Right cardiac atrium (tissue), 5 donors: ENCODE data around the gene ABHD8. TPM values are rescaled to one million over a fixed set of nuclear protein-coding genes. Genes with fewer than 3 reads are reported as not detected.

ENCODE experiments used
- ATAC-seq, 2 donors: fragments of 200-7000 bp; cut with Tn5 transposase; one replicate each; pipeline versions ENCODE4 v1.8.0 to v1.9.1; 2020; ENCODE audit warnings: moderate library complexity in 2 of 2, mild to moderate bottlenecking in 1 of 2
- DNase-seq, 3 donors: peaks; one replicate each; pipeline ENCODE4 v3.0.0-alpha.2; 2020
- H3K27ac ChIP-seq: one replicate; pipeline ENCODE4 v1.5.1; 2013; ENCODE audit warnings: mild to moderate bottlenecking, low read length, control low read depth, moderate library complexity
- H3K27me3 ChIP-seq: one replicate; pipeline ENCODE4 v1.6.1; 2013; ENCODE audit not compliant: control insufficient read depth, insufficient read depth
- H3K4me1 ChIP-seq: one replicate; pipeline ENCODE4 v1.6.1; 2013; ENCODE audit warnings: low read length; ENCODE audit not compliant: control insufficient read depth, insufficient read depth
- H3K4me3 ChIP-seq: one replicate; pipeline ENCODE4 v1.5.1; 2013; ENCODE audit warnings: low read length, control low read depth
- H3K9me3 ChIP-seq: one replicate; pipeline ENCODE4 v1.6.1; 2013; ENCODE audit warnings: low read length; ENCODE audit not compliant: control insufficient read depth
- WGBS: extraction: QIAGEN DNeasy Blood & Tissue Kit; methylation state at CpG from one replicate; pipeline ENCODE4 v1.1.7; 2013; 5-methylcytosine and 5-hydroxymethylcytosine counted together
- intact Hi-C, 4 donors: fragments of 100-400 bp; cut with DNase I; formaldehyde crosslinking; loops; one replicate each; pipeline versions ENCODE4 v1.11.0 to v1.14.0; 2022 to 2023
- polyA plus RNA-seq: library from polyadenylated mRNA; stranded (reverse); fragments of 200-250 nt; gene quantifications from one replicate; pipeline ENCODE4 v1.2.3, GENCODE V29; 2013
- total RNA-seq, 4 donors: library from RNA; stranded (reverse); fragmentation: NEBNext Ultra II Directional; extraction: Animal tissue kit (Norgen Biotek cat#: 25700); gene quantifications; one replicate each; pipeline ENCODE4 v1.2.1, GENCODE V29; 2021
- donor health status: healthy with polysubstance abuse.
- donor health status: DM: no; HTN: yes; CAD: no.
- donor health status: DM: no; HTN: no; CAD: no.
- donor health status: DM: no; HTN: yes; CAD: no; lungs with severe emphysema.
- donor health status: DM: yes; HTN: yes; CAD: no.

Gene ABHD8
- total and polyA plus RNA-seq, 5 donors = 12.7 to 17.0 (median 14.7) TPM

- no peaks in the 10 kb centered on the region for H3K4me1 ChIP-seq
- ATAC-seq (peak in 1 of 2 donors; percentile 10), DNase-seq (peak in 2 of 3 donors; percentile 42 to 70)
- 70% methylated on average over 21 of the region's 21 CpGs for WGBS
- no peaks in the 10 kb centered on the region for H3K9me3 ChIP-seq
- H3K27me3 ChIP-seq = no peaks in the 10 kb centered on the region
- H3K27ac ChIP-seq = no peak overlapping the region
- intact Hi-C loops = no loop called here
- no peak overlapping the region for H3K4me3 ChIP-seq
Measured at GRCh38 chr19:17340302-17340870, 37.2 kb upstream of the ABHD8 start.

GRCh38 chr19:17339088-17339741, 36.0 kb upstream of the ABHD8 start:
- H3K4me3 ChIP-seq = no peak overlapping the region
- WGBS = 91% methylated on average over 34 of the region's 34 CpGs
- ATAC-seq (no peak), DNase-seq (peak; percentile 31 to 67 (median 65))
- no peaks in the 10 kb centered on the region for H3K9me3 ChIP-seq
- no peak overlapping the region for H3K27ac ChIP-seq
- no peaks in the 10 kb centered on the region for H3K27me3 ChIP-seq
- no peaks in the 10 kb centered on the region for H3K4me1 ChIP-seq
- intact Hi-C loops = no loop called here

GRCh38 chr19:17338433-17339078, 35.3 kb upstream of the ABHD8 start:
- ATAC-seq = no peak
- H3K4me1 ChIP-seq = peaks cover 3% of the 10 kb centered on the region
- 92% methylated on average over 30 of the region's 30 CpGs for WGBS

GRCh38 chr19:17337675-17338432, 34.6 kb upstream of the ABHD8 start:
- DNase-seq = peak in 2 of 3 donors; percentile 34 to 69
- Histone ChIP-seq H3K27me3 (no peaks in the 10 kb centered on the region), H3K9me3 (no peaks in the 10 kb centered on the region), H3K27ac (no peak overlapping the region), H3K4me3 (peak overlapping the region; percentile 61), H3K4me1 (peaks cover 3% of the 10 kb centered on the region)
- WGBS = 8% methylated on average over 50 of the region's 50 CpGs
- ATAC-seq = no peak
- intact Hi-C loops = no loop called here

More at GRCh38 chr19:17338433-17339078, 35.3 kb upstream of the ABHD8 start:
- peak; percentile 43 to 75 (median 66) for DNase-seq
- no peaks in the 10 kb centered on the region for H3K27me3 ChIP-seq
- intact Hi-C loops = no loop called here
- H3K27ac ChIP-seq = no peak overlapping the region
- no peaks in the 10 kb centered on the region for H3K9me3 ChIP-seq
- no peak overlapping the region for H3K4me3 ChIP-seq

DNA sequence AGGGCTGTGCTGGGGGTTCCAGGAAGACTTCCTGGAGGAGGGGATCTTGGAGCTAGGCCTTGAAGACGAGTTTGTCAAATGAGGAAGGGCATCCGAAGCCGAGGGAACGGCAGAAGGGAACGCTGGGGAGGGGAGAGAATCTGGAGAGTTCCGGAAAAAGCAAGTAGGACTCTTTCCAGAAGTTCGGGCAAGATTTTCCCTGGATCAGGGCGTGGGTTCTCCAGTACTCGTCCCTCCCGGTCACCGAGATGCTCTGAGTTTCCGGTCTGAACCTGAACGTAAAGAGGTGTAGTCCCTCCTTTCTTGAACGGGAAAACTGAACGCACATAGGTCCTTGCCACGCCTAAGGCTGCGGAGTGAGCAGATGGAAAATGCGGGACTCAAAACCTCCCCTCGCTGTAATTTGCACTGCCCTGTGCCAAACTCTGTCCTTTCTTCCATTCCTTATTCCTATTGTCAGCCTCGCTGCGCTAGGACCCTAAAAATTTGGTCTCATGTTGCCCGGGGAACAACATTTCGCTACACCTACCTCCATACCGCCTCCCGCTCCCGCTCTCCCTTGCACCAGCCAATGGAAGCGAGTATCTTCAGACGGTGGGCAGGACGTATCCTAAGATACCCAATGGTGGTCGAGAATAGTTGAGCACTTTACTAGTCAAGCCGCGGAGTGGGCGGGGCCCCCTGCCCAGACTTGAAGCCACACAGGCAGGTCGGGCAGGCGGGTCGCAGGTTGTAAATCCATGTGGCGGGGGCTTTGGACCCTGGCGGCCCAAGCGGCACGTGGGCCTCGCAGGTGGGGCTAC, 33.8 kb upstream of the ABHD8 start, which contains the start of gene GTPBP3:
Gene GTPBP3, plus strand, starts transcription at position 682 of the 803 bp plus-strand sequence. Its CDS starts 59 bp downstream, at position 741.
- no peaks in the 10 kb centered on the region for H3K27me3 ChIP-seq
- peak within 1 kb of the TSS; percentile 99 for H3K27ac ChIP-seq
- H3K4me1 ChIP-seq = peaks cover 3% of the 10 kb centered on the region
- peak within 1 kb of the TSS; percentile 92 for H3K4me3 ChIP-seq
- ATAC-seq (peak; percentile 94), DNase-seq (peak; percentile 98 to 99 (median 98))
- no peaks in the 10 kb centered on the region for H3K9me3 ChIP-seq
- intact Hi-C loops = no loop called here
- under 1% methylated on average over 41 of the region's 41 CpGs for WGBS

DNA sequence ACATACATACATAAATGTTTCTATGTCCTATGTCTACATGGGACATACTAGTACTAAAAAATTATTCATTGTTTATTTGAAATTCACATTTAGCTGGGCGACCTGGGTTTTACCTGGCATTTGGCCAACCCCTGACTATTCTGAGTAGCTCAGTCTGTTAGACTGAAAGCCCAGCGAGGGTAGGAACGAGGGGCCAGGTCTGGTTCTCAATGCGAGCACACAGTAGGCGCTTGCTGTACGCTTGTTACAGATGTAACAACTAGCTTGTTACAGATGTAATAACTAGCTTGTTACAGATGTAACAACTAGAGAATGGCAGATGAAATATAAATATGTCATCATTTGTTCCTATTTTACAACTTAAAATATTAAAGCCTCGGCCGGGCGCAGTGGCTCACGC, 32.4 kb upstream of the ABHD8 start:
- Histone ChIP-seq H3K27ac (no peak overlapping the region), H3K4me3 (no peak overlapping the region), H3K27me3 (no peaks in the 10 kb centered on the region), H3K4me1 (peaks cover 3% of the 10 kb centered on the region), H3K9me3 (no peaks in the 10 kb centered on the region)
- WGBS = 71% methylated on average over 10 of the region's 10 CpGs
- intact Hi-C loops = no loop called here
- DNase-seq (peak in 1 of 3 donors; percentile 10), ATAC-seq (no peak)

DNA sequence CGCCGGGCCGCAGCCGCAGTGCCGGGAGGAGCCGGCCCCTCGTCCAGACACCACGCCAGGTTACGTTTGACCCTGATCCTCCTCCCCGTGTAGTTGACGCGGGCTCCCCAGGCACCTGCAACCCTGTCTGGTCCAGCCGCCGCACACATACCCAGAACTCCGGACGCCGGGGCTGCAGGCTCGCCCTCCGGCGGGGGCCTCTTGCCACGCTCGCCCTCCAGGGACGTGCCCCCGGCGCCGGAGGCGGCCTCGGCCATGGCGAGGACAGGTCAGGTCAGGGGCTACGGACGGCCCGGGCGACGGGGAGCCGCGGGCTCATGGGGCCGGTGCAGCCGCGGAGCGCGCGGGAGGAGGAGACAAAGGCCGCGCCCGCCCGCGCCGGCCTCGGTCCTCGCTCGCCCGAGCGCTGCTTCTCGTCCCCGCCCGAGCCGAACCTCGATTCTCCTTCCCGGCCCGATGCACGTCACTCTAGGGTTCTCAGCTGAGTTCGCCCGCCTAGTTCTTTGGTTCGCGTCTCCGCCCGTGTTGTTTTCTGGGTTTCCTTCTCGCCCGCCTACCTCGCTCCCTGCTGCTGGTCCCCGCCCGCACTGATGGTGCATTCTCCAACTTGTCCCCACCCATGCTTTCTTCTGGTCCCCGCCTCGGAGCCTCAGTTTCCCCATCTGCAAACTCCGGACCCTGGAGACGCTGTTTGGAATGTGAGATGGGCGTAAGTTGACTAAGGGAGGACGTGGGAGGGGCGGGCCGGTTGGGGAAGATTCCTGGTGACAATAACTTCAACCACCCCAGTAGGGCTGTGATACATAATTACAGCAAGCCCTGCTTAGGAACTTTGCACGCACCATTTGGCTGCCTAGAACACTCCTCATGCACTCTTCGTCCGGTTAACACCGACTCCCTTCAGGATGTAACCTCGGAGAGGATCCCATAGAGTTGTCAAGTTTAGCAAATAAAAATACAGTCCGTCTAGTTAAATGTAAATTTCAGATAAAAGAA, 31.5 kb upstream of the ABHD8 start, which contains the start of gene ANO8:
Gene ANO8, minus strand, starts transcription at position 442 of the 996 bp plus-strand sequence. Its CDS starts 185 bp downstream, at position 257.
- Histone ChIP-seq H3K27me3 (no peaks in the 10 kb centered on the region), H3K4me3 (peak within 1 kb of the TSS; percentile 63), H3K27ac (no peak within 1 kb of the TSS), H3K4me1 (peaks cover 3% of the 10 kb centered on the region), H3K9me3 (no peaks in the 10 kb centered on the region)
- WGBS = 2% methylated on average over 86 of the region's 86 CpGs
- intact Hi-C loops = no loop called here
- peak; percentile 77 to 83 for ATAC-seq
- DNase-seq = peak; percentile 97 to 98 (median 98)

- intact Hi-C loops = no loop called here
- Histone ChIP-seq H3K27me3 (no peaks in the 10 kb centered on the region), H3K4me1 (peaks cover 3% of the 10 kb centered on the region), H3K4me3 (peak overlapping the region; percentile 63), H3K27ac (no peak overlapping the region), H3K9me3 (no peaks in the 10 kb centered on the region)
- WGBS = 43% methylated on average over 52 of the region's 52 CpGs
- ATAC-seq (no peak), DNase-seq (peak in 2 of 3 donors; percentile 27 to 68)
Measured at GRCh38 chr19:17333611-17334413, 30.6 kb upstream of the ABHD8 start.
